NCI-H446 (cell line): Measurements from ENCODE around the gene SFMBT2.

Experiments
- DNase-seq, 2 experiments: peaks; one replicate each; lab custom pipeline; 2025; lab: John Stamatoyannopoulos, UW

The SFMBT2 gene

GRCh38 chr10:7264313-7264756 lies 146.5 kb downstream of the SFMBT2 start:
- no peak for DNase-seq

GRCh38 chr10:7263616-7264015 lies 147.2 kb downstream of the SFMBT2 start:
- DNase-seq, result no peak

GRCh38 chr10:7261351-7261750 lies 149.5 kb downstream of the SFMBT2 start:
- DNase-seq, result no peak

GRCh38 chr10:7260912-7261311 lies 149.9 kb downstream of the SFMBT2 start:
- no peak for DNase-seq

- DNase-seq, result peak; percentile 13 to 36
Measured at GRCh38 chr10:7260412-7260900, 150.4 kb downstream of the SFMBT2 start.

GRCh38 chr10:7258948-7259523 lies 151.8 kb downstream of the SFMBT2 start:
- DNase-seq, result no peak

GRCh38 chr10:7255517-7255916 lies 155.3 kb downstream of the SFMBT2 start:
- DNase-seq, result no peak

GRCh38 chr10:7251696-7252465 lies 159.0 kb downstream of the SFMBT2 start:
- DNase-seq, result no peak

- DNase-seq, result no peak
Measured at GRCh38 chr10:7250236-7250635, 160.6 kb downstream of the SFMBT2 start.

- no peak for DNase-seq
Measured at GRCh38 chr10:7248585-7249164, 162.2 kb downstream of the SFMBT2 start.

- DNase-seq, result no peak
Measured at GRCh38 chr10:7248148-7248547, 162.7 kb downstream of the SFMBT2 start.

GRCh38 chr10:7245505-7245904 lies 165.3 kb downstream of the SFMBT2 start:
- no peak for DNase-seq

- no peak for DNase-seq
Measured at GRCh38 chr10:7243873-7244272, 167.0 kb downstream of the SFMBT2 start.

GRCh38 chr10:7243139-7243538 lies 167.7 kb downstream of the SFMBT2 start:
- DNase-seq, result no peak

- DNase-seq, result no peak
Measured at GRCh38 chr10:7239312-7239985, 171.4 kb downstream of the SFMBT2 start.

GRCh38 chr10:7235376-7235775 lies 175.5 kb downstream of the SFMBT2 start:
- no peak for DNase-seq

- no peak for DNase-seq
Measured at GRCh38 chr10:7234109-7234508, 176.7 kb downstream of the SFMBT2 start.

GRCh38 chr10:7233259-7233991 lies 177.4 kb downstream of the SFMBT2 start:
- DNase-seq, result no peak

- no peak for DNase-seq
Measured at GRCh38 chr10:7231509-7232414, 179.1 kb downstream of the SFMBT2 start.

GRCh38 chr10:7230951-7231350 lies 179.9 kb downstream of the SFMBT2 start:
- DNase-seq, result no peak

- no peak for DNase-seq
Measured at GRCh38 chr10:7230036-7230435, 180.8 kb downstream of the SFMBT2 start.
